Measurements from ENCODE around the gene LUC7L2. TPM values are rescaled to one million over a fixed set of nuclear protein-coding genes. Genes with fewer than 3 reads are reported as not detected.

The LUC7L2 gene
- total and polyA plus RNA-seq, 9 of the 15 experiments (the other 6 are each of a cell fraction or from before 2014, with no cell fraction given): 56.1 to 207 (median 141) TPM

DNA sequence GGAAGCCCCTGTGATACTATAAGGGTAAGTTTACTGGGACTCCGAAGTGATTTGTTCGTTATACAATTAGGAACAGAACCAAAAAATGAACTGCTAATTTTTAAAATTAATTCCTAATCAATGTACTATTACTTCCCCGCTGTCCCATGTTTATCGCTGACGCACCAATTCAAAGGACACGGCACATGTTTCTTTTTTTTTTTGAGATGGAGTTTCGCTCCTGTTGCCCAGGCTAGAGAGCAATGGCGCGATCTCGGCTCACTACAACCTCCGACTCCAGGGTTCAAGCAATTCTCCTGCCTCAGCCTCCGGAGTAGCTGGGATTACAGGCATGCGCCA, 20.0 kb upstream of the LUC7L2 start (continued):
- TF ChIP-seq SRSF9 (IDR thresholded peaks at IDR 0.05; ENCODE audit: borderline replicate concordance, low read depth, low read length): no peak
- no peak for TF ChIP-seq ETS1 (conservative IDR thresholded peaks at IDR 0.05; ENCODE audit: control insufficient read depth, low read depth, low read length)
- TF ChIP-seq ZNF280A (IDR thresholded peaks at IDR 0.05; ENCODE audit: low read depth, partially characterized antibody): no peak
- no peak for TF ChIP-seq CBX8 (IDR thresholded peaks at IDR 0.05; ENCODE audit: borderline replicate concordance, extremely low read depth, low read depth, low read length, poor library complexity, severe bottlenecking)
- TF ChIP-seq MEF2A (IDR thresholded peaks at IDR 0.05; ENCODE audit: control insufficient read depth, low read depth, low read length): no peak
- TF ChIP-seq TCF15 (CRISPR knock-in tag; IDR thresholded peaks at IDR 0.05): no peak
- peak; percentile 82; the same call in 1 of the 2 replicates for TF ChIP-seq NFATC3 (IDR thresholded peaks at IDR 0.05)
- TF ChIP-seq STAT5B (CRISPR knock-in tag; IDR thresholded peaks at IDR 0.05): no peak
- TF ChIP-seq HOXB6 (CRISPR knock-in tag; IDR thresholded peaks at IDR 0.05; ENCODE audit: borderline replicate concordance): no peak
- TF ChIP-seq NR2C1 (IDR thresholded peaks at IDR 0.05): no peak
- no peak for TF ChIP-seq NR2C1 (tag; IDR thresholded peaks at IDR 0.05)
- no peak for TF ChIP-seq OTX1 (CRISPR knock-in tag; IDR thresholded peaks at IDR 0.05)
- TF ChIP-seq CBX1 (IDR thresholded peaks at IDR 0.05; ENCODE audit: low read depth): no peak
- TF ChIP-seq, protein P1, sequence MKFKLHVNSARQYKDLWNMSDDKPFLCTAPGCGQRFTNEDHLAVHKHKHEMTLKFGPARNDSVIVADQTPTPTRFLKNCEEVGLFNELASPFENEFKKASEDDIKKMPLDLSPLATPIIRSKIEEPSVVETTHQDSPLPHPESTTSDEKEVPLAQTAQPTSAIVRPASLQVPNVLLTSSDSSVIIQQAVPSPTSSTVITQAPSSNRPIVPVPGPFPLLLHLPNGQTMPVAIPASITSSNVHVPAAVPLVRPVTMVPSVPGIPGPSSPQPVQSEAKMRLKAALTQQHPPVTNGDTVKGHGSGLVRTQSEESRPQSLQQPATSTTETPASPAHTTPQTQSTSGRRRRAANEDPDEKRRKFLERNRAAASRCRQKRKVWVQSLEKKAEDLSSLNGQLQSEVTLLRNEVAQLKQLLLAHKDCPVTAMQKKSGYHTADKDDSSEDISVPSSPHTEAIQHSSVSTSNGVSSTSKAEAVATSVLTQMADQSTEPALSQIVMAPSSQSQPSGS (CRISPR knock-in tag; IDR thresholded peaks at IDR 0.05): no peak
- no peak for TF ChIP-seq NUFIP1 (IDR thresholded peaks at IDR 0.05; ENCODE audit: partially characterized antibody)
- peak; percentile 44; the same call in 1 of the 2 replicates for TF ChIP-seq HDGF (IDR thresholded peaks at IDR 0.05)
- TF ChIP-seq, protein P2, sequence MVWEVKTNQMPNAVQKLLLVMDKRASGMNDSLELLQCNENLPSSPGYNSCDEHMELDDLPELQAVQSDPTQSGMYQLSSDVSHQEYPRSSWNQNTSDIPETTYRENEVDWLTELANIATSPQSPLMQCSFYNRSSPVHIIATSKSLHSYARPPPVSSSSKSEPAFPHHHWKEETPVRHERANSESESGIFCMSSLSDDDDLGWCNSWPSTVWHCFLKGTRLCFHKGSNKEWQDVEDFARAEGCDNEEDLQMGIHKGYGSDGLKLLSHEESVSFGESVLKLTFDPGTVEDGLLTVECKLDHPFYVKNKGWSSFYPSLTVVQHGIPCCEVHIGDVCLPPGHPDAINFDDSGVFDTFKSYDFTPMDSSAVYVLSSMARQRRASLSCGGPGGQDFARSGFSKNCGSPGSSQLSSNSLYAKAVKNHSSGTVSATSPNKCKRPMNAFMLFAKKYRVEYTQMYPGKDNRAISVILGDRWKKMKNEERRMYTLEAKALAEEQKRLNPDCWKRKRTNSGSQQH (CRISPR knock-in tag; IDR thresholded peaks at IDR 0.05): no peak
- no peak for TF ChIP-seq FOSL1 (tag; conservative IDR thresholded peaks at IDR 0.05)
- TF ChIP-seq TEAD4 (IDR thresholded peaks at IDR 0.05; ENCODE audit: low read length): no peak
- 0 out of 2 replicates have a peak, but pooled peaks have one; percentile 84 for TF ChIP-seq TEAD4 (CRISPR knock-in tag; IDR thresholded peaks at IDR 0.05; ENCODE audit: borderline replicate concordance)
- no peak for TF ChIP-seq TBL1XR1 (IDR thresholded peaks at IDR 0.05; ENCODE audit: low read length in 2 of 2)
- TF ChIP-seq SRSF7 (optimal IDR thresholded peaks at IDR 0.05; ENCODE audit: low read depth, low read length): no peak
- TF ChIP-seq, protein P3, sequence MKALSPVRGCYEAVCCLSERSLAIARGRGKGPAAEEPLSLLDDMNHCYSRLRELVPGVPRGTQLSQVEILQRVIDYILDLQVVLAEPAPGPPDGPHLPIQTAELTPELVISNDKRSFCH (CRISPR knock-in tag; IDR thresholded peaks at IDR 0.05): no peak
- TF ChIP-seq, protein P3 (tag; IDR thresholded peaks at IDR 0.05): 0 out of 2 replicates have a peak, but pooled peaks have one; percentile 74
- TF ChIP-seq MAFF (IDR thresholded peaks at IDR 0.05; ENCODE audit: low read length): no peak
